ENCODE measurements around the gene TRAF4. TPM values are rescaled to one million over a fixed set of nuclear protein-coding genes. Genes with fewer than 3 reads are reported as not detected.
"Not testable (repeated sequence)": the region's sequence is repeated elsewhere in the genome, so short reads cannot be mapped to it uniquely, and the experiment has no call there.

TRAF4 gene
- total RNA-seq, 1 experiment from 2014 or later = 216 TPM

GRCh38 chr17:28710861-28711722, 32.7 kb upstream of the TRAF4 start:
- Histone ChIP-seq H3K27me3 (ENCODE audit: control insufficient read depth, insufficient read depth, low read length) (no peaks in the 10 kb centered on the region), H3K36me3 (replicated peaks; ENCODE audit: control insufficient read depth, insufficient read depth, low read length) (peaks cover 16% of the 10 kb centered on the region), H3K4me3 (ENCODE audit: insufficient read depth, low read depth, low read length) (peak overlapping the region; percentile 84)
- DNase-seq = peak; percentile 100

GRCh38 chr17:28711723-28712031, 32.1 kb upstream of the TRAF4 start, which contains the start of gene PROCA1:
Gene PROCA1, minus strand, starts transcription at chr17:28711888. Its CDS starts 228 bp downstream, at chr17:28711660.
- DNase-seq = peak; percentile 89
- H3K36me3 ChIP-seq (replicated peaks; ENCODE audit: control insufficient read depth, insufficient read depth, low read length) = peaks cover 16% of the 10 kb centered on the region
- H3K27me3 ChIP-seq (ENCODE audit: control insufficient read depth, insufficient read depth, low read length) = no peaks in the 10 kb centered on the region
- H3K4me3 ChIP-seq (ENCODE audit: insufficient read depth, low read depth, low read length) = peak within 1 kb of the TSS; percentile 84

DNA sequence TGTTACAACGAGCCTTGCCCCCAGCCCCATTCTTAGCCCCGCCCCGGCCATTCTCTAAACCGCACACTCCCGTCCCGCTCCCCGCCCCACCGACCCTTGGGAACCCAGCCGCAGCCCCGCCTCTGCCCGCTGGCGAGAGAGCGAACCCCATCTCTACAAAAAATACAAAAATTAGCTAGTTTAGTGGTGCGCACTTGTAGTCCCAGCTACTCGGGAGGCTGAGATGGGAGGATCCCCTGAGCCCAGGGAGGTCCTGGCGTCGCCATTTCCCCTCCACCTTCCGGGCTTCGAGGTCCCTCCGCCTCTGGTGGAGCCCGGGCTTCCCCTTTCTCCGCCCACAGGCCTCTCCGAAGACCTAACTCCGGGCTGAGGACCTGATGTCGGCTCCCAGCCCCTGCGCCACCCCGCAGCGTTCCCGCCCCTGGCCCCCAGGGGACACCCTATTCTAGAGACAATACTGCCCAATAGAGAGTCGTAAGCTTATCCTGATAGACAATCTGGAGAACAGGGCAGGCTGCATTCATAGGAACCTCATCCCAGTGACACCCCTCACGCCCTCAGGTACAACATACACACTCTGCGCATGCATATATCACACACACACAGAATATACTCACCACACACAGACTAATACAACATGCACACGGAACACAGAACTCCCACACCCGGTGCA, 31.6 kb upstream of the TRAF4 start:
- Histone ChIP-seq H3K36me3 (replicated peaks; ENCODE audit: control insufficient read depth, insufficient read depth, low read length) (peaks cover 16% of the 10 kb centered on the region), H3K4me3 (ENCODE audit: insufficient read depth, low read depth, low read length) (peak overlapping the region; percentile 63), H3K27me3 (ENCODE audit: control insufficient read depth, insufficient read depth, low read length) (no peaks in the 10 kb centered on the region)
- peak; percentile 91 for DNase-seq

DNA sequence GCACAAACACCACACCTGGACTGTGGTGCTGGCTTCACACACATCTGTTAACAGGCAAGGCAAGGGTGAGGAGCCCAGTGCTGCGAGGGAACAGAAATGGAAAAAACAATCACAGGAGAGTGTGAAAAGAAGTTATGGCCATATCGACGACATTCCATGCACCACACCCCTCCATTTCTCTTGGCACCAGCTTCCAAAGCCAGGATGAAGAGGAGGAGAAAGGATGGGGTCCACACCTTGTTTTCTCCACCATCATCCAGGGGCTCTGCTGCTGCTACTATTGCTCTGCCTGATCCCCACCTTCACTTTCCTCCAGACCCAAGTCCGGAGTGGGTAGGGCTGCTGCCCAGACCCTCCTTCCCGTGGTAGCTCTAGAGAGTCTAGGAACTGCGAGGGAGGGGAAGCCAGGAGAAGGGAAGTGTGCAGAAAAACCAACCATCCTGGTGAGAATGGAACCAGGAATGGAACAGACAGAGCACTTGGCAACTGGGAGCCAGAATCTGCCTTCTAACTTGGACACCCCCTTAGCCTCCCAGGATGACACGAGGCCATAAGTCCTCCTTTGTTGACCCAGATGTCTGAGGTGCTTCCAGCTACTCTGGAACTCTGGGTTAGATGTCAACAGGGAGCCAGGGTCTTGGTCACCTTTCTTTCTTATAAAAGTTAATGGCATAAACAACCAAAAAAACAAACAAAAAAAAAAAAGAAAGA, 31.0 kb upstream of the TRAF4 start:
- Histone ChIP-seq H3K4me3 (ENCODE audit: insufficient read depth, low read depth, low read length) (peak overlapping the region; percentile 63; the same call in 1 of the 2 replicates), H3K27me3 (ENCODE audit: control insufficient read depth, insufficient read depth, low read length) (no peaks in the 10 kb centered on the region), H3K36me3 (replicated peaks; ENCODE audit: control insufficient read depth, insufficient read depth, low read length) (peaks cover 16% of the 10 kb centered on the region)
- no peak for DNase-seq

DNA sequence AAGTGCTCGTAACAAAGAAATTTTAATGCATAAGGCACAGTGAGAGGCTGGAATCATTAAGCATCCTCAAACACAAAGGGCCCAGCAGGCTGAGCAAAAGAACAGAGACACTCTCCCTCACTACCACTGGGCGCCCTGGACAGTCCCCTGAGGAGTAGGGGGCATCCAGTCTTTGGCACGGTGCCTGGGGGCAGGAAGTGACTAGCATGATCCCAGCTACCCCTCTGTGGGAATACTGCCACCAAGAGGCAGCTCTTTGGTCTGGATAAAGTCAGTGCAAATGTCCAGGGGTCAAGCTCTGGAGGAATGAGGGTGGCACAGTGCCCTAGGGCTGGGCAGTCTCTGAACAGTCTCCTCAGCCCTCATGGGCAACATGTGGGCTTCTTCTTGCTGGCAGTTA, 29.5 kb upstream of the TRAF4 start:
- no peak overlapping the region for H3K4me3 ChIP-seq (ENCODE audit: insufficient read depth, low read depth, low read length)
- DNase-seq = no peak
- H3K36me3 ChIP-seq (replicated peaks; ENCODE audit: control insufficient read depth, insufficient read depth, low read length) = peaks cover 16% of the 10 kb centered on the region
- no peaks in the 10 kb centered on the region for H3K27me3 ChIP-seq (ENCODE audit: control insufficient read depth, insufficient read depth, low read length)

DNA sequence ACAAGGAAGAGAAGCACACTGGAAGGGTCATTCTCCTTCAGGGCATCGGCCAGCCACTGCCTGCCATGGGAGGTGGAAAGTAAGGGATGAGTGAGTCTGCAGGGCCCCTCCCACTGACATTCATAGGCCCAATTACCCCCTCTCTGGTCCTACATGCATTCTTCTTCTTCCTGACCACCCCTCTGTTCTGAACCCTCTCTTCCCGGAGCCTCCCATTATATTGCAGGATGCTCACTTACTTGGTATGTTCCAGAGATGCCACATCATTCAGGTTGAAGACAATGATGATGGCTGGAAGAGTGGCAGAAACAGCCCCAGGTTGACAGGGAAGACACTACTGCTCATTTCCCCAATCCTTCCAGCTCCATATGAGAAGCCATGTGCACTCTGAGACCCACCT, 28.6 kb upstream of the TRAF4 start:
- DNase-seq = no peak

GRCh38 chr17:28716740-28717577, 26.9 kb upstream of the TRAF4 start:
- H3K4me3 ChIP-seq (ENCODE audit: insufficient read depth, low read depth, low read length) = peak overlapping the region; percentile 87

More for the DNA sequence above, 28.6 kb upstream of the TRAF4 start:
- Histone ChIP-seq H3K4me3 (ENCODE audit: insufficient read depth, low read depth, low read length) (no peak overlapping the region), H3K36me3 (replicated peaks; ENCODE audit: control insufficient read depth, insufficient read depth, low read length) (peaks cover 16% of the 10 kb centered on the region), H3K27me3 (ENCODE audit: control insufficient read depth, insufficient read depth, low read length) (no peaks in the 10 kb centered on the region)

DNA sequence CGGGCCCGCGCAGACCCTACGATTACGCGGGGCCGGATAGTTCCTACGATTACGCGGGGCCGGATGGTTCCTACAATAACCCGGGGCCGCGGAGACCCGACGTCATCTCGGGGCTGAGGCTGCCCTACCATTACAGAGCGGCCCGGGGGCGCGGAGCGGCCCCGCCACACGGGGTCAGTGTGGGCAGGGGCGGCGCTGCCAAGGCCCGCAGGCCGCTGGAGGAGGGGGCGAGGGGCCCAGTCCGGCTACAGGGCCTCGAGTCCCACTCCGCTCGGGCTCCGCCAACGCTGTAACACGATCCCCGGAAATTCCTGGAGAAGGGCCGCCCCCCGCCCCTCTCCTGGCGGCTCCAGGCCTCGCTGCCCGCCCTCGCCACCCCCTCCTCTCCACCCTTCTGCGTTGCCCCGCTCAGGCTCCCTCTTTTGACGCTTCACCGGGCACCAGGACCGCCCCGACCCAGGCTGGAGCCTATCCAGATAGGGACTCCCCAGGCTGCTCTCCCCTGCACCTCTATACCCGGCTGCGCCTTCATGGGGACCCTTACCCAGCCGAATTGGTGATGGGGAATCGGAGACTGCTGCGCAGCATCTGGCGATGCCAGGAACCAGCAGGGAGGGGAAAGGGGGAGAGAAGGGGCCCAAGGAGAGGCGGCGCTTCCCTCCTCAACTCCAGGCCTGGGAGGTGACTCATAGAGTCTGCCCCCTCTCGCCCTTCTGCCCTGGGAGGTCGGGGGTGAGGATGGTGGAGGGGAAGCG, 26.1 kb upstream of the TRAF4 start, which contains the start of gene RAB34:
Gene RAB34 (minus strand): TSS at position 291 of the 755 bp plus-strand sequence. CDS start 602 bp downstream, outside the sequence.
- H3K36me3 ChIP-seq (replicated peaks; ENCODE audit: control insufficient read depth, insufficient read depth, low read length) = peaks cover 32% of the 10 kb centered on the region
- H3K27me3 ChIP-seq (ENCODE audit: control insufficient read depth, insufficient read depth, low read length) = no peaks in the 10 kb centered on the region
- H3K4me3 ChIP-seq (ENCODE audit: insufficient read depth, low read depth, low read length) = peak within 1 kb of the TSS; percentile 87
- peak; percentile 96 for DNase-seq

More at GRCh38 chr17:28716740-28717577, 26.9 kb upstream of the TRAF4 start:
- DNase-seq = peak; percentile 77
- H3K27me3 ChIP-seq (ENCODE audit: control insufficient read depth, insufficient read depth, low read length) = no peaks in the 10 kb centered on the region
- peaks cover 26% of the 10 kb centered on the region for H3K36me3 ChIP-seq (replicated peaks; ENCODE audit: control insufficient read depth, insufficient read depth, low read length)

- Histone ChIP-seq H3K36me3 (replicated peaks; ENCODE audit: control insufficient read depth, insufficient read depth, low read length) (peaks cover 39% of the 10 kb centered on the region), H3K4me3 (ENCODE audit: insufficient read depth, low read depth, low read length) (peak overlapping the region; percentile 87), H3K27me3 (ENCODE audit: control insufficient read depth, insufficient read depth, low read length) (no peaks in the 10 kb centered on the region)
- DNase-seq = no peak
Observed at GRCh38 chr17:28718333-28719020, 25.3 kb upstream of the TRAF4 start.

- DNase-seq = no peak
- Histone ChIP-seq H3K4me3 (ENCODE audit: insufficient read depth, low read depth, low read length) (peak overlapping the region; percentile 42), H3K27me3 (ENCODE audit: control insufficient read depth, insufficient read depth, low read length) (no peaks in the 10 kb centered on the region), H3K36me3 (replicated peaks; ENCODE audit: control insufficient read depth, insufficient read depth, low read length) (peaks cover 43% of the 10 kb centered on the region)
Observed at GRCh38 chr17:28719021-28719433, 24.8 kb upstream of the TRAF4 start.

GRCh38 chr17:28720247-28720996, 23.4 kb upstream of the TRAF4 start:
- H3K36me3 ChIP-seq (replicated peaks; ENCODE audit: control insufficient read depth, insufficient read depth, low read length) = peaks cover 37% of the 10 kb centered on the region
- no peak for DNase-seq

DNA sequence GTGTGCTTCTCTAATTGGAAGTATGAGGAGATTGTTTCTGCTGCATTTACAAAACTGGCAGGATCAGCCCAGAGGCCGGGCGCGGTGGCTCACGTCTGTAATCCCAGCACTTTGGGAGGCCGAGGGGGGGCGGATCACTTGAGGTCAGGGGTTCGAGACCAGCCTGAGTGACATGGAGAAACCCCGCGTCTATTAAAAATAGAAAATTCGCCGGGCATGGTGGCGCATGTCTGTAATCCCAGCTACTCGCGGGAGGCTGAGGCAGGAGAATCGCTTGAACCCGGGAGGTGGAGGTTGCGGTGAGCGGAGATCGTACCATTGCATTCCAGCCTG, 22.8 kb upstream of the TRAF4 start:
- not testable (repeated sequence) for H3K27me3 ChIP-seq (ENCODE audit: control insufficient read depth, insufficient read depth, low read length); DNase-seq
- peak overlapping the region; percentile 94 for H3K4me3 ChIP-seq (ENCODE audit: insufficient read depth, low read depth, low read length)
- peaks cover 34% of the 10 kb centered on the region for H3K36me3 ChIP-seq (replicated peaks; ENCODE audit: control insufficient read depth, insufficient read depth, low read length)

More at GRCh38 chr17:28720247-28720996, 23.4 kb upstream of the TRAF4 start:
- Histone ChIP-seq H3K4me3 (ENCODE audit: insufficient read depth, low read depth, low read length) (peak overlapping the region; percentile 94), H3K27me3 (ENCODE audit: control insufficient read depth, insufficient read depth, low read length) (no peaks in the 10 kb centered on the region)
